Astrocyte of the cerebellum (primary cell): ENCODE data around the gene NTRK1.

Source experiments
- DNase-seq: peaks from one replicate; pipeline ENCODE4 v3.0.0-alpha.2; 2011; ENCODE audit warnings: low read depth
- H3K4me3 ChIP-seq: 2 replicates; pipeline ENCODE4 v1.5.1; 2011; ENCODE audit warnings: mild to moderate bottlenecking, low read depth, low read length, moderate library complexity
- in situ Hi-C: cut with HindIII; loops from 2 replicates; pipeline ENCODE4 v1.10.0; 2017; ENCODE audit warnings: low sequenced_read_pairs
- TF ChIP-seq, protein P1 (sequence below): IDR thresholded peaks from 2 replicates; pipeline ENCODE4 v1.5.1; 2012; ENCODE audit warnings: low read length, low read depth, moderate library complexity, mild to moderate bottlenecking; ENCODE audit errors: missing control alignments

Gene NTRK1

DNA sequence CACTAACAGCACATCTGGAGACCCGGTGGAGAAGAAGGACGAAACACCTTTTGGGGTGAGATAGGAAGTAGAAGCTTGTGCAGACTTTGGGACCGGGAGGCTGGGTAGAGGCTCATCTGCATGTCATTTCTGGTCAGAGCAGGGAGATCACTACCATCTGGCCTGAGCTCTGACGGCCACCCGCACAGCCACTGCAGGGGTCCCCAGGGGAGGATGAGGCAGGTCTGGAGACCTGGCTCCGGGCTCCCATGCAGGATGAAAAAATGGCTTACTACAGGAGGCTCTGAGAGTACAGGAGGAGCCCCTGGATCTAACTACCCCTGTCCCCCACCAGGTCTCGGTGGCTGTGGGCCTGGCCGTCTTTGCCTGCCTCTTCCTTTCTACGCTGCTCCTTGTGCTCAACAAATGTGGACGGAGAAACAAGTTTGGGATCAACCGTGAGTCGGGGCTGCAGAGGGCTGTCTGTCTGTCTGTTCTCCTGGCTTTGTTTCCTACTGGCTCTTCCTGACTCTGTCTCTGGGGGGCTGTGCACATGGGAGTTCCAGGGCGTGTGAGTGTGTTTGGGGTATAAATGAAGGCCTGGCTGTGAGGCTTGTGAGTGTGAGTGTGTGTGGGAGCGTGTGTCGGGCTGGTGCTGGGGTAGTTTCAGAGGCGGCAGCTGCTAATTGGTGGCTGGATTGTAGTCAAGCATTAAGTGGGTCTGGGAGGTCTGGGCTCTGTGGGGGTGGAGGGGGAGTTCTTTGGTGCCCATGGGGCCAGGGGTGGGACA, 14.1 kb downstream of the NTRK1 start:
- DNase-seq: no peak
- no peak overlapping the region for H3K4me3 ChIP-seq
- TF ChIP-seq, protein P1, sequence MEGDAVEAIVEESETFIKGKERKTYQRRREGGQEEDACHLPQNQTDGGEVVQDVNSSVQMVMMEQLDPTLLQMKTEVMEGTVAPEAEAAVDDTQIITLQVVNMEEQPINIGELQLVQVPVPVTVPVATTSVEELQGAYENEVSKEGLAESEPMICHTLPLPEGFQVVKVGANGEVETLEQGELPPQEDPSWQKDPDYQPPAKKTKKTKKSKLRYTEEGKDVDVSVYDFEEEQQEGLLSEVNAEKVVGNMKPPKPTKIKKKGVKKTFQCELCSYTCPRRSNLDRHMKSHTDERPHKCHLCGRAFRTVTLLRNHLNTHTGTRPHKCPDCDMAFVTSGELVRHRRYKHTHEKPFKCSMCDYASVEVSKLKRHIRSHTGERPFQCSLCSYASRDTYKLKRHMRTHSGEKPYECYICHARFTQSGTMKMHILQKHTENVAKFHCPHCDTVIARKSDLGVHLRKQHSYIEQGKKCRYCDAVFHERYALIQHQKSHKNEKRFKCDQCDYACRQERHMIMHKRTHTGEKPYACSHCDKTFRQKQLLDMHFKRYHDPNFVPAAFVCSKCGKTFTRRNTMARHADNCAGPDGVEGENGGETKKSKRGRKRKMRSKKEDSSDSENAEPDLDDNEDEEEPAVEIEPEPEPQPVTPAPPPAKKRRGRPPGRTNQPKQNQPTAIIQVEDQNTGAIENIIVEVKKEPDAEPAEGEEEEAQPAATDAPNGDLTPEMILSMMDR: no peak
- in situ Hi-C loops: no loop called here

DNA sequence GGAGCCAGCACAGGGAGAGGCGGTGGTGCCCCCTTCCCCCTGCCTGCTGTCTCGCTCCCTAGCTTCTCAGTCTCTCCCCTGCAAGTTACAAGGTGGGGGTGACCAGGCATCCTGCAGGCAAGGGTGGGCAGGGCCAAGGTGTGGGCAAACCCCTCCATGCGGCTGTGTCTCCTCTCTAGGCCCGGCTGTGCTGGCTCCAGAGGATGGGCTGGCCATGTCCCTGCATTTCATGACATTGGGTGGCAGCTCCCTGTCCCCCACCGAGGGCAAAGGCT, 14.6 kb downstream of the NTRK1 start:
- H3K4me3 ChIP-seq: no peak overlapping the region
- in situ Hi-C loops: no loop called here
- no peak for DNase-seq
- TF ChIP-seq, protein P1: no peak

DNA sequence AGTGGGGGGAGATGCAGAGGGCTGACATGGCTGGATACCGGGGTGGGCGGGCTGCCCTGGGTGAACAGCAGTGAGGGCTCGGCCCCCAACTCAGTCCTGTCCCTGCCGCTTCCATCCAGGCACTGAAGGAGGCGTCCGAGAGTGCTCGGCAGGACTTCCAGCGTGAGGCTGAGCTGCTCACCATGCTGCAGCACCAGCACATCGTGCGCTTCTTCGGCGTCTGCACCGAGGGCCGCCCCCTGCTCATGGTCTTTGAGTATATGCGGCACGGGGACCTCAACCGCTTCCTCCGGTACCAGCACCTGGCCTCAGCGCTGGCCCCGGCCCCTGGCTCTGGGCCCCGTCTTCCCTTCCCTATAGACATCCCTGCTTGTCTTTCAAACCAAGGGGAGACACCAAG, 15.6 kb downstream of the NTRK1 start:
- in situ Hi-C loops: no loop called here
- no peak for DNase-seq
- TF ChIP-seq, protein P1: peak; percentile 23

DNA sequence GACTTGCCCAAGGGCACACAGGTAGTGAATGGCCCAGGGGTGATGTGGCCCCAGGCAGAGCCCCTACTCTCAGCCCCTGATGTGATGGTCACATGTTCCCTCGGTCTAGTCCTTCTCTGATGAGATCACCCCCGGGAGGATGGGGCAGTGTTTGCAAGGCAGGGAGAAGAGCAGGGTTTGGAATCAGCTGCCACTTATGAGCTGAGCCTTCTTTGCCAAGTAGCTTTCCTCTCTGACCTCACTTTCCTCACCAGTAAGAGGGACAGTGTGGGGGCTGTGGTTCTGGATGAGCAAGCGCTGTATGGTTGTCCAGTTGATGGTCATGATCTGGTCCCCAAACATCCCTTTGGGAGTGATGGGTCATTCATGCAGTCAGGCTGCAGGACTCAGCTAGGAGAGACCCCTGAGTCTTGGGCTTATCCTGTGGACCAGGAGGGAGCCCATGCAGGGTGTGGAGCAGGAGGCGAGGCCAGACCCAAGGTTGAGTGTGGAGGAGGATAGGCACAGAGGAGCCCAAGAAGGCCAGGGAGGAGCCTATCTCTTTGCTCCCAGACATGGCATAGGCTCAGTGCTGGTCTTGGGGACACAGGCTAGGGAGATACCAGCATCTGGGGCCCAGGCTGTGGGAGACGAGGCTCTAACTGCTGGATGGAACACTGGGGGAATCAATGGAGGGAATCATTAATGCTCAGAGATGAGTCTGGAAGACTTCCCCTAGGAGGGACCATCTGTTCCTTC, 16.9 kb downstream of the NTRK1 start:
- H3K4me3 ChIP-seq: no peak overlapping the region
- in situ Hi-C loops: no loop called here
- DNase-seq: no peak
- TF ChIP-seq, protein P1: no peak

More for the DNA sequence above, 15.6 kb downstream of the NTRK1 start:
- no peak overlapping the region for H3K4me3 ChIP-seq

DNA sequence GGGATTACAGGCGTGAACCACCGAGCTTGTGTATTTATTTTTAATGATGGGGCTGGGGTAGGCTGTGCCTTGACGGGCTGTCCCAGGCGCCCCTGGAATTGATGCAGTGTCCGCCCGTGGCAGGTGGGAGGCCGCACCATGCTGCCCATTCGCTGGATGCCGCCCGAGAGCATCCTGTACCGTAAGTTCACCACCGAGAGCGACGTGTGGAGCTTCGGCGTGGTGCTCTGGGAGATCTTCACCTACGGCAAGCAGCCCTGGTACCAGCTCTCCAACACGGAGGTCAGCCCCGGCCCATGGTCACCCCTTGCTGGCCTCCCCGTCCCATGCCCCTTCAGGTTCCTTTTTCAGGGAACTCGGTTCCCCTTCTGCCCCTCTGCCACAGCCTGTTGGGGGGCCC, 19.2 kb downstream of the NTRK1 start:
- H3K4me3 ChIP-seq: no peak overlapping the region
- in situ Hi-C loops: no loop called here
- no peak for DNase-seq
- TF ChIP-seq, protein P1: no peak

DNA sequence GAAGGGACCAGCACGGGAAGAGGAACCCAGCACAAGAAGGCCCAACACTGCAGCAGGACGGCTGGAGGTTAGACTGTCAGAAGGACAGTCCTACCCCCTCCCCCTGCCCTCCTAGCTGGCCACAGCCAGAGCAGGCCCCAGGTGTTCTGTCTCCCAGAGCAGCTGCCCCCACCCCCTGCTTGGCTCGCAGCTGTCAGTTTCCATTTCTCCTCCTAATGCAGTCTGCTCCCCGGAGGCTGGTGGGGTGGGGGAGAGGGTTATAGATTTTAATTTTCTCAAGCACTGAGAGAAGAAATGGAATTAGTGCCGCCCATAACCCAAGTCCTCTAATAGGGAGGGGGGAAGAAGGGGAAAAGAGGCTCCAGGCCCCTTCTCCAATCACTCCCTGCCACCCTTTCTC, 19.8 kb downstream of the NTRK1 start:
- DNase-seq: no peak
- TF ChIP-seq, protein P1: no peak
- in situ Hi-C loops: no loop called here

More for the DNA sequence above, 19.8 kb downstream of the NTRK1 start:
- H3K4me3 ChIP-seq: no peak overlapping the region
